Hepatic stellate cell (primary cell): ENCODE data around the gene WSB1.

ENCODE experiments used
- DNase-seq: peaks from one replicate; pipeline ENCODE4 v3.0.0; 2011; ENCODE audit warnings: low spot score

Gene WSB1

DNA sequence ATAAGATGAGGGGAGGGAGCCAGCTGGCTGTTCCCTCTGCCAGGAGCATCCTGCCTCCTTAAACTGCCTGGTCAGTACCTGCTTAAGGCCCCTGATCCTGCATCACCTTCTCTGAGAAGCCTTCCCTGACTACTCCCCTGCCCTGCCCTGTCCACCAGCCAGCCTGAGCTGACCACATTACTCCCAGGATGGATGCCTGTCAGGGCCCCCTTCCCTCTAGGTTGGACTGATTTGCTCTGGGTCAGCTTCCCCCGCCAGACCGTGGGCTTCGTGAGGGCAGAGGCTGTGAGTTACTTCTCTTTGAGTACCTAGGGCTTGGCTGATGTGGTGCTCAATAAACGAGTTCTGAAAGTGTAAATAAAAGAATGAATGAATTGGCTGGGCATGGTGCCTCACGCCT lies 63.3 kb downstream of the WSB1 start:
- no peak for DNase-seq

DNA sequence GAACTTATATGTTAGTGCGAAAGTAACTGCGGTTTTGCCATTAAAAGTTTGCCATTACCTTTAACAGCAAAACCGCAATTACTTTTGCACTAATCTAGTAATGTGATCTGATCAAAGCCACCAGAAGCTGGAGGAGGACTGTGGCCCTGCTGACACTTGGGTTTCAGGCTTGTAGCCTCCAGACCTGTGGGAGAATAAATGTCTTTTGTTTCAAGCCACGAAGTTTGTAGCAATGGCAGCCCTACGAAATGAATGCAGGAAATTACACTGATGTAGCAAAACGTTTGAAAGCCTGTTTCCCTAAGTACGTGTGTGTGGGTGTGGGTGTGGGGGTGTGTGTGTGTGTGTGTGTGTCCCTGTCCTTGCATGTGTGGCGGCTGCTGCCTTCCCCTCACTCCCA lies 66.6 kb downstream of the WSB1 start:
- no peak for DNase-seq

DNA sequence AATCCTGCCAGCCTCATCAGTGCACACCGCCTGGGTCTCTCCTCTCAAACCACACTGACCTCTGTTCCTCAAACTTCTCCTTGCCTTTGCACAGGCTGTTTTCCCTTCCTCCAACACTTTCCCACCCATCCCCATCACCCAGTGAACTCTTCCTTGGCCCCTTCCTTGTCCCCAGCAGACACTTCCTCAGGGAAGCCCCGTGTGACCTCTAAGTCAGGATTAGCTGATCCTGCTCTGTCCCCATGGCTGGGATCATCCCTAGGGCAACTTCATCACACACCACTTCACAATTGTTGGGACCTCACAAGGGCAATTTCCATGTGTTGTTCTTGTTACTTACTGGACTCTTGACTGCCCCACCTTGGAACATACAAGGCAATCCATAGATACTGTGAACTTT lies 67.8 kb downstream of the WSB1 start:
- DNase-seq, result no peak

DNA sequence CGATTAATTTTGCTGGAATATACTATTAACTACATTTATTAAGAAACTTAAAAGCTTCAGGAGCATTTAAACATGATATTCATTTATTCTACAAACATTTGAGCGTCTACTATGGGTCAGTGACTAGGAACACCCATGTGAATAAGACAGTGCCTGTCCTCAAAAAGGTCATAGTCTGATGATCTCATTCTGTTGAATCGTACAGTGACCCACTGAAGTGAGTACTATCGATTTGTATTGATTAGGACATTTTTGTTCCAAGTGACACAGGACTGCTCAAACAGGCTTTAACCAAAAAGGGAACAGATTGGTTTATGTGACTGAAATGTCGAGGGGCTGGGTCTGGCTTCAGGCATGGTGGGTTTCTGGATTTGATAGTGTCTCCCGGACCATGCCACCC lies 68.6 kb downstream of the WSB1 start:
- DNase-seq, result no peak

DNA sequence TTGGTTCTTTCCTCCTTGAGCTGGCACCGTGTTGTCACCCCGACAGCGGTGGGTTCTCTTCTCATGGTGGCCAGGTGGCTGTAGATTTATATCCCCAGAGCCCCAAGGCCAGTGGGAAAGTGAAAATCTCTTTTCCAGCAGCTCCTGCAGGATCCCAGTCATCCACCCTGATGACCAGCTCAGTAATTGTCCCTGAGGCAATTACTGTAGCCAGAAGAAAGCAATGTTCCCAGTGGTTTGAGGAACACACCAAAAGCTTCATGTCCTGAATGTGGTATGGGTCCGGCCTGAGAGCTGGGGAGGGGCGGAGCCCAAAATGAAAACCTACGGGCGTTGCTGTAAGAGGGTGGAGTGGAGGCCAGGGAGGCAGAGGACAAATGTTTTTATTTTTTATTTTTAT lies 69.0 kb downstream of the WSB1 start:
- DNase-seq, result no peak

DNA sequence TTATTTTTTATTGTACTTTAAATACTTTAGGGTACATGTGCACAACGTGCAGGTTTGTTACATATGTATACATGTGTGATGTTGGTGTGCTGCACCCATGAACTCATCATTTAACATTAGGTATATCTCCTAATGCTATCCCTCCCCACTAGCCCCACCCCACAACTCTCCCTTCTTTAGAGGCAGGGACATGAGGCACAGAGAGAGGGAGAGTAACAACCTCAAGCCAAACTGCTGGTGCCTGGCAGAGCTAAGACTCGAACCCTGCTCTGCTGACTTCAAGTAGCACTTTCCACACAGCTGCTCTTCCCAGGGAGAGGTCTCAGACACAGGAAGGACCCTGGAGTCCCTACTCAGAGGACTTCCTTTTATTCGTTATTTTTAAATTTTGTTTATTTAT lies 69.4 kb downstream of the WSB1 start:
- DNase-seq, result no peak
